HEK293 (cell line): ENCODE results near the gene C16orf46.

ENCODE experiments used
- GLI2 ChIP-seq: fragments of 450-650 bp; formaldehyde crosslinking; IDR thresholded peaks from 2 replicates; pipeline ENCODE4; 2017; ENCODE audit warnings: missing biosample characterization, missing genetic modification characterization, low read depth, borderline replicate concordance
- HOXC10 ChIP-seq: sonication (generic); formaldehyde crosslinking; IDR thresholded peaks from 2 replicates; pipeline ENCODE4 v1.8.1; 2023; ENCODE audit warnings: mild to moderate bottlenecking, missing genetic modification reagents
- INSM2 ChIP-seq: fragments of 450-650 bp; formaldehyde crosslinking; IDR thresholded peaks from 2 replicates; pipeline ENCODE4 v1.5.1; 2016; ENCODE audit warnings: missing biosample characterization, missing genetic modification characterization
- KLF10 ChIP-seq: fragments of 450-650 bp; IDR thresholded peaks from 2 replicates; pipeline ENCODE4 v1.5.1; 2018; ENCODE audit warnings: missing biosample characterization, mild to moderate bottlenecking, missing genetic modification characterization
- KLF8 ChIP-seq: fragments of 450-650 bp; formaldehyde crosslinking; IDR thresholded peaks from 2 replicates; pipeline ENCODE4 v1.5.1; 2016; ENCODE audit warnings: missing biosample characterization, missing genetic modification characterization
- MEIS1 ChIP-seq: sonication (generic); formaldehyde crosslinking; IDR thresholded peaks from 2 replicates; pipeline ENCODE4 v1.8.1; 2022; ENCODE audit warnings: missing genetic modification reagents, mild to moderate bottlenecking, borderline replicate concordance
- OSR2 ChIP-seq: fragments of 450-650 bp; formaldehyde crosslinking; IDR thresholded peaks from 2 replicates; pipeline ENCODE4 v1.5.1; 2016; ENCODE audit warnings: missing biosample characterization, missing genetic modification characterization
- PBX3 ChIP-seq: sonication (generic); formaldehyde crosslinking; IDR thresholded peaks from 2 replicates; pipeline ENCODE4 v1.8.1; 2022; ENCODE audit warnings: mild to moderate bottlenecking, moderate library complexity, missing genetic modification reagents
- REPIN1 ChIP-seq: fragments of 450-650 bp; formaldehyde crosslinking; IDR thresholded peaks from 2 replicates; pipeline ENCODE4 v1.5.1; 2017; ENCODE audit warnings: missing biosample characterization, missing genetic modification characterization, low read depth
- SALL2 ChIP-seq: fragments of 450-650 bp; formaldehyde crosslinking; IDR thresholded peaks from 2 replicates; pipeline ENCODE4 v1.5.0; 2017; ENCODE audit warnings: missing biosample characterization, mild to moderate bottlenecking, missing genetic modification characterization, borderline replicate concordance
- SETDB1 ChIP-seq: IDR thresholded peaks from one replicate; pipeline ENCODE4 v1.6.1; 2017; ENCODE audit warnings: mild to moderate bottlenecking, low read length, moderate library complexity, mixed read lengths; ENCODE audit not compliant: insufficient read length
- SP3 ChIP-seq: fragments of 450-650 bp; formaldehyde crosslinking; IDR thresholded peaks from 2 replicates; pipeline ENCODE4 v1.5.1; 2016; ENCODE audit warnings: missing biosample characterization, missing genetic modification characterization
- TCF7L2 ChIP-seq: IDR thresholded peaks from 2 replicates; pipeline ENCODE4 v1.6.1; 2011; ENCODE audit warnings: low read depth, mild to moderate bottlenecking, inconsistent platforms, low read length, moderate library complexity, borderline replicate concordance
- WT1 ChIP-seq: fragments of 450-650 bp; formaldehyde crosslinking; IDR thresholded peaks from 2 replicates; pipeline ENCODE4 v1.5.1; 2016; ENCODE audit warnings: missing biosample characterization, missing genetic modification characterization
- ZBTB20 ChIP-seq: fragments of 450-650 bp; formaldehyde crosslinking; IDR thresholded peaks from 2 replicates; pipeline ENCODE4 v1.5.1; 2016; ENCODE audit warnings: missing biosample characterization, missing genetic modification characterization
- ZFHX2 ChIP-seq: fragments of 450-650 bp; formaldehyde crosslinking; conservative IDR thresholded peaks from 2 replicates; pipeline ENCODE4 v1.5.1; 2016; ENCODE audit warnings: missing biosample characterization, missing genetic modification characterization
- ZFP41 ChIP-seq: fragments of 450-650 bp; formaldehyde crosslinking; IDR thresholded peaks from 2 replicates; pipeline ENCODE4 v1.5.1; 2016; ENCODE audit warnings: missing biosample characterization, missing genetic modification characterization, borderline replicate concordance
- ZFP69B ChIP-seq: fragments of 450-650 bp; formaldehyde crosslinking; IDR thresholded peaks from 2 replicates; pipeline ENCODE4 v1.5.1; 2016; ENCODE audit warnings: missing biosample characterization, missing genetic modification characterization
- ZNF114 ChIP-seq: fragments of 450-650 bp; formaldehyde crosslinking; IDR thresholded peaks from 2 replicates; pipeline ENCODE4 v1.5.0; 2017; ENCODE audit warnings: missing biosample characterization, missing genetic modification characterization
- ZNF133 ChIP-seq: fragments of 450-650 bp; formaldehyde crosslinking; IDR thresholded peaks from 2 replicates; pipeline ENCODE4 v1.5.1; 2016; ENCODE audit warnings: missing biosample characterization, missing genetic modification characterization
- ZNF169 ChIP-seq: fragments of 450-650 bp; formaldehyde crosslinking; IDR thresholded peaks from 2 replicates; pipeline ENCODE4 v1.5.1; 2016; ENCODE audit warnings: missing biosample characterization, missing genetic modification characterization
- ZNF335 ChIP-seq: fragments of 450-650 bp; formaldehyde crosslinking; conservative IDR thresholded peaks from 2 replicates; pipeline ENCODE4 v1.5.1; 2016; ENCODE audit warnings: missing biosample characterization, missing genetic modification characterization
- ZNF354C ChIP-seq: fragments of 450-650 bp; formaldehyde crosslinking; IDR thresholded peaks from 2 replicates; pipeline ENCODE4 v1.5.1; 2016; ENCODE audit warnings: missing biosample characterization, missing genetic modification characterization, low read depth, borderline replicate concordance
- ZNF416 ChIP-seq: fragments of 450-650 bp; formaldehyde crosslinking; IDR thresholded peaks from 2 replicates; pipeline ENCODE4 v1.5.1; 2016; ENCODE audit warnings: missing biosample characterization, missing genetic modification characterization
- ZNF426 ChIP-seq: fragments of 450-650 bp; formaldehyde crosslinking; IDR thresholded peaks from 2 replicates; pipeline ENCODE4 v1.5.1; 2017; ENCODE audit warnings: missing biosample characterization, missing genetic modification characterization, mild to moderate bottlenecking, inconsistent platforms, moderate library complexity
- ZNF530 ChIP-seq: fragments of 450-650 bp; formaldehyde crosslinking; IDR thresholded peaks from 2 replicates; pipeline ENCODE4 v1.5.1; 2016; ENCODE audit warnings: low read depth, missing biosample characterization, missing genetic modification characterization
- ZNF560 ChIP-seq: fragments of 450-650 bp; formaldehyde crosslinking; IDR thresholded peaks from 2 replicates; pipeline ENCODE4 v1.5.1; 2017; ENCODE audit warnings: missing biosample characterization, missing genetic modification characterization, borderline replicate concordance
- ZNF585B ChIP-seq: fragments of 450-650 bp; formaldehyde crosslinking; IDR thresholded peaks from 2 replicates; pipeline ENCODE4 v1.5.1; 2016; ENCODE audit warnings: missing biosample characterization, missing genetic modification characterization
- ZNF596 ChIP-seq: fragments of 450-650 bp; IDR thresholded peaks from 2 replicates; pipeline ENCODE4 v1.5.0; 2018; ENCODE audit warnings: missing biosample characterization, mild to moderate bottlenecking, missing genetic modification characterization, moderate library complexity
- ZNF623 ChIP-seq: fragments of 450-650 bp; formaldehyde crosslinking; IDR thresholded peaks from 2 replicates; pipeline ENCODE4 v1.5.1; 2016; ENCODE audit warnings: missing biosample characterization, missing genetic modification characterization
- ZNF626 ChIP-seq: fragments of 450-650 bp; sonication (Bioruptor Pico); formaldehyde crosslinking; IDR thresholded peaks from 2 replicates; pipeline ENCODE4 v1.5.1; 2018; ENCODE audit warnings: missing biosample characterization, missing genetic modification characterization, inconsistent platforms
- ZNF645 ChIP-seq: fragments of 450-650 bp; formaldehyde crosslinking; IDR thresholded peaks from 2 replicates; pipeline ENCODE4; 2016; ENCODE audit warnings: missing biosample characterization, missing genetic modification characterization
- ZNF677 ChIP-seq: fragments of 450-650 bp; IDR thresholded peaks from 2 replicates; pipeline ENCODE4 v1.5.0; 2018; ENCODE audit warnings: missing biosample characterization, mild to moderate bottlenecking, missing genetic modification characterization, moderate library complexity
- ZNF704 ChIP-seq: fragments of 450-650 bp; formaldehyde crosslinking; IDR thresholded peaks from 2 replicates; pipeline ENCODE4 v1.5.1; 2016; ENCODE audit warnings: missing biosample characterization, missing genetic modification characterization
- ZNF707 ChIP-seq: fragments of 450-650 bp; formaldehyde crosslinking; IDR thresholded peaks from 2 replicates; pipeline ENCODE4 v1.5.1; 2016; ENCODE audit warnings: missing biosample characterization, missing genetic modification characterization
- ZNF837 ChIP-seq: fragments of 450-650 bp; formaldehyde crosslinking; IDR thresholded peaks from 2 replicates; pipeline ENCODE4 v1.5.1; 2016; ENCODE audit warnings: missing biosample characterization, missing genetic modification characterization
- ZSCAN23 ChIP-seq: fragments of 450-650 bp; formaldehyde crosslinking; IDR thresholded peaks from 2 replicates; pipeline ENCODE4 v1.5.1; 2016; ENCODE audit warnings: missing biosample characterization, missing genetic modification characterization

Gene C16orf46

GRCh38 chr16:81095953-81096714 is 19.1 kb upstream of the C16orf46 start, which contains the start of gene GCSH (continued):
- TF ChIP-seq KLF8 (tag by site-specific recombination) = 0 out of 2 replicates have a peak, but pooled peaks have one; percentile 42
- TF ChIP-seq INSM2 = no peak
- no peak for TF ChIP-seq ZNF416 (tag by site-specific recombination)
- TF ChIP-seq ZNF704 (tag by site-specific recombination) = no peak
- TF ChIP-seq ZFHX2 = peak; percentile 94
- no peak for TF ChIP-seq ZNF837 (tag by site-specific recombination)
- no peak for TF ChIP-seq SALL2 (tag by site-specific recombination)
- no peak for TF ChIP-seq ZNF645
- no peak for TF ChIP-seq ZSCAN23 (tag by site-specific recombination)
- no peak for TF ChIP-seq ZNF677 (tag by site-specific recombination)
- TF ChIP-seq ZNF114 = no peak
- TF ChIP-seq ZNF335 (tag by site-specific recombination) = peak; percentile 6; the same call in 1 of the 2 replicates
- TF ChIP-seq MEIS1 (CRISPR knock-in tag) = no peak
- TF ChIP-seq ZFP41 (tag by site-specific recombination) = no peak
- TF ChIP-seq ZNF426 (tag by site-specific recombination) = no peak
- TF ChIP-seq ZNF169 (tag by site-specific recombination) = no peak
- peak; percentile 96 for TF ChIP-seq SP3 (tag by site-specific recombination)
- TF ChIP-seq REPIN1 (tag by site-specific recombination) = no peak
- TF ChIP-seq ZNF626 (tag by site-specific recombination) = 0 out of 2 replicates have a peak, but pooled peaks have one; percentile 59
- TF ChIP-seq ZFP69B = 0 out of 2 replicates have a peak, but pooled peaks have one; percentile 29
- 0 out of 2 replicates have a peak, but pooled peaks have one; percentile 9 for TF ChIP-seq OSR2 (tag by site-specific recombination)
- TF ChIP-seq TCF7L2 = no peak
- no peak for TF ChIP-seq ZNF354C (tag by site-specific recombination)
- peak; percentile 89 for TF ChIP-seq ZBTB20 (tag by site-specific recombination)
- no peak for TF ChIP-seq ZNF585B
- no peak for TF ChIP-seq HOXC10 (CRISPR knock-in tag)
- no peak for TF ChIP-seq ZNF707 (tag by site-specific recombination)
- no peak for TF ChIP-seq SETDB1
- TF ChIP-seq ZNF133 (tag by site-specific recombination) = no peak
- no peak for TF ChIP-seq ZNF530 (tag by site-specific recombination)
- TF ChIP-seq PBX3 = 0 out of 2 replicates have a peak, but pooled peaks have one; percentile 19
- TF ChIP-seq ZNF560 (tag by site-specific recombination) = no peak
- no peak for TF ChIP-seq ZNF623 (tag by site-specific recombination)
- no peak for TF ChIP-seq WT1 (tag by site-specific recombination)
- TF ChIP-seq KLF10 (tag by site-specific recombination) = peak; percentile 63; the same call in 1 of the 2 replicates
- 0 out of 2 replicates have a peak, but pooled peaks have one; percentile 12 for TF ChIP-seq ZNF596 (tag by site-specific recombination)
- no peak for TF ChIP-seq GLI2 (tag by site-specific recombination)
